AG09319 (cell line): ENCODE measurements around the gene CCR6.
"Not testable (repeated sequence)": the region's sequence is repeated elsewhere in the genome, so short reads cannot be mapped to it uniquely, and the experiment has no call there.

Experiments
- DNase-seq: peaks from one replicate; pipeline ENCODE4 v3.0.0-alpha.2; 2010; ENCODE audit warnings: low read depth; ENCODE audit errors: extremely low read depth
- CTCF ChIP-seq: IDR thresholded peaks from 2 replicates; pipeline ENCODE4 v1.5.1; 2011; ENCODE audit warnings: low read depth, mild to moderate bottlenecking, inconsistent platforms, low read length, moderate library complexity

CCR6 gene

GRCh38 chr6:167122827-167123657 lies at the start of gene CCR6:
CCR6 (plus strand) TSS chr6:167123096; CDS start chr6:167136135, 13,039 bp downstream.
- no peak for DNase-seq
- no peak for TF ChIP-seq CTCF

- DNase-seq, result no peak
- no peak for TF ChIP-seq CTCF
Measured at GRCh38 chr6:167073679-167074274, 49.1 kb upstream of the CCR6 start.

GRCh38 chr6:167077241-167077932 lies 45.5 kb upstream of the CCR6 start:
- no peak for DNase-seq
- no peak for TF ChIP-seq CTCF

- TF ChIP-seq CTCF, result no peak
- no peak for DNase-seq
Measured at GRCh38 chr6:167078745-167079144, 44.2 kb upstream of the CCR6 start.

GRCh38 chr6:167079853-167080297 lies 43.0 kb upstream of the CCR6 start:
- no peak for TF ChIP-seq CTCF
- no peak for DNase-seq

- no peak for TF ChIP-seq CTCF
- DNase-seq, result no peak
Measured at GRCh38 chr6:167087857-167088354, 35.0 kb upstream of the CCR6 start.

GRCh38 chr6:167088741-167089140 lies 34.2 kb upstream of the CCR6 start:
- DNase-seq, result not testable (repeated sequence)
